Transverse colon (tissue), 4 donors: ENCODE results near the gene SGIP1.

Experiments used
- EP300 ChIP-seq: sonication (generic); formaldehyde crosslinking; IDR thresholded peaks from one replicate; pipeline ENCODE4 v1.6.1; 2017; ENCODE audit warnings: antibody characterized with exemption, low read depth
- POLR2A ChIP-seq: fragments of 450-650 bp; IDR thresholded peaks from one replicate; pipeline ENCODE4 v1.6.1; 2016; ENCODE audit warnings: antibody characterized with exemption, mild to moderate bottlenecking, moderate library complexity
- POLR2AphosphoS5 ChIP-seq, 3 donors: sonication (generic); formaldehyde crosslinking; IDR thresholded peaks; one replicate each; pipeline ENCODE4 v1.6.1; 2016; ENCODE audit warnings: antibody characterized with exemption in 3 of 3
- TF ChIP-seq, protein P1 (sequence below), 5 experiments: fragments of 200-600 bp in 3 of 5; fragments of 450-650 bp in 2 of 5; sonication (generic) in 3 of 5; IDR thresholded peaks; 1 replicate in 2 of 5; 2 replicates in 3 of 5; pipeline ENCODE4 v1.5.1; 2016 to 2017; ENCODE audit warnings: antibody characterized with exemption in 5 of 5, inconsistent platforms in 3 of 5, mild to moderate bottlenecking in 2 of 5, moderate library complexity in 1 of 5

DNA sequence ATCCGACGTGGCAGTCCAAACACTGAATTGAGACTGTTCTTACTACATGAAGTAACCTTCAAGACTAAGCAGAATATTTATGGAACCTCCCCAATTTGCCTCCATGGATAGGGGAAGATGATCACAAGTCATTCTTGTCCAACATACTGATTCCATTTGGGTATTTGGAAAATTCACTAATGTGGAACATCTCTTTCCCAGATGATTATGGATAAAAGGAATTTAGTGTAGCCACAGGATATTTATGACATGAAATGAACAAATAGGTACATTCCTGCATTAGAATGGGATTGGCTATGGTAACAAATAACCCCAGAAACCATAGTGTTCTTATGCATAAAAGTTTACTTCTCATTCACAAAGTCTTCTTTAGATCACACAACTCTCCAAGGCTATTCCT lies 40.2 kb upstream of the SGIP1 start:
- TF ChIP-seq POLR2A, result no peak
- TF ChIP-seq, protein P1, sequence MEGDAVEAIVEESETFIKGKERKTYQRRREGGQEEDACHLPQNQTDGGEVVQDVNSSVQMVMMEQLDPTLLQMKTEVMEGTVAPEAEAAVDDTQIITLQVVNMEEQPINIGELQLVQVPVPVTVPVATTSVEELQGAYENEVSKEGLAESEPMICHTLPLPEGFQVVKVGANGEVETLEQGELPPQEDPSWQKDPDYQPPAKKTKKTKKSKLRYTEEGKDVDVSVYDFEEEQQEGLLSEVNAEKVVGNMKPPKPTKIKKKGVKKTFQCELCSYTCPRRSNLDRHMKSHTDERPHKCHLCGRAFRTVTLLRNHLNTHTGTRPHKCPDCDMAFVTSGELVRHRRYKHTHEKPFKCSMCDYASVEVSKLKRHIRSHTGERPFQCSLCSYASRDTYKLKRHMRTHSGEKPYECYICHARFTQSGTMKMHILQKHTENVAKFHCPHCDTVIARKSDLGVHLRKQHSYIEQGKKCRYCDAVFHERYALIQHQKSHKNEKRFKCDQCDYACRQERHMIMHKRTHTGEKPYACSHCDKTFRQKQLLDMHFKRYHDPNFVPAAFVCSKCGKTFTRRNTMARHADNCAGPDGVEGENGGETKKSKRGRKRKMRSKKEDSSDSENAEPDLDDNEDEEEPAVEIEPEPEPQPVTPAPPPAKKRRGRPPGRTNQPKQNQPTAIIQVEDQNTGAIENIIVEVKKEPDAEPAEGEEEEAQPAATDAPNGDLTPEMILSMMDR (IDR thresholded peaks at IDR 0.05), result no peak
- TF ChIP-seq EP300, result no peak
- no peak for TF ChIP-seq POLR2AphosphoS5 (IDR thresholded peaks at IDR 0.05)
